ENCODE results near the gene CACNA1D.

CACNA1D gene

DNA sequence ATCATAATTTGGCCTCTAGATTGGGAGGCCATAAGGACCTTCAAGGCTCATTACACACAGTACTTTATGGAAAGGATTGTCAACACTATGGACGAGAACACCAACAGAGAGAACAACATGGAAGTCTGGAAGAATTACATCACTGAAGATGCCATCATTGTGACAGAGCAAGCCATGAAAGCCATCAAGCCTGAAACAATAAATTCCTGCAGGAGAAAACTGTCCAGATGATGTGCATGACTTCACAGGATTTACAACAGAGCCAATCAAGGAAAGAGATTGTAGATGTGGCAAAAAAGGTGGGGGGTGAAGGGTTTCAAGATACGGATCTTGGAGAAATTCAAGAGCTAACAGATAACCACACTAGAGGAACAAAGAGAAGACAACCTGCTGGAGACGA lies 367.8 kb downstream of the CACNA1D start:
- TF ChIP-seq, protein P1, sequence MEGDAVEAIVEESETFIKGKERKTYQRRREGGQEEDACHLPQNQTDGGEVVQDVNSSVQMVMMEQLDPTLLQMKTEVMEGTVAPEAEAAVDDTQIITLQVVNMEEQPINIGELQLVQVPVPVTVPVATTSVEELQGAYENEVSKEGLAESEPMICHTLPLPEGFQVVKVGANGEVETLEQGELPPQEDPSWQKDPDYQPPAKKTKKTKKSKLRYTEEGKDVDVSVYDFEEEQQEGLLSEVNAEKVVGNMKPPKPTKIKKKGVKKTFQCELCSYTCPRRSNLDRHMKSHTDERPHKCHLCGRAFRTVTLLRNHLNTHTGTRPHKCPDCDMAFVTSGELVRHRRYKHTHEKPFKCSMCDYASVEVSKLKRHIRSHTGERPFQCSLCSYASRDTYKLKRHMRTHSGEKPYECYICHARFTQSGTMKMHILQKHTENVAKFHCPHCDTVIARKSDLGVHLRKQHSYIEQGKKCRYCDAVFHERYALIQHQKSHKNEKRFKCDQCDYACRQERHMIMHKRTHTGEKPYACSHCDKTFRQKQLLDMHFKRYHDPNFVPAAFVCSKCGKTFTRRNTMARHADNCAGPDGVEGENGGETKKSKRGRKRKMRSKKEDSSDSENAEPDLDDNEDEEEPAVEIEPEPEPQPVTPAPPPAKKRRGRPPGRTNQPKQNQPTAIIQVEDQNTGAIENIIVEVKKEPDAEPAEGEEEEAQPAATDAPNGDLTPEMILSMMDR (IDR thresholded peaks at IDR 0.05; ENCODE audit: control insufficient read depth, insufficient read depth, low read depth, low read length, missing control alignments): no peak
- H3K4me3 ChIP-seq (ENCODE audit: control insufficient read depth, low read depth, low read length): no peak overlapping the region
- DNase-seq (ENCODE audit: low read depth): no peak

DNA sequence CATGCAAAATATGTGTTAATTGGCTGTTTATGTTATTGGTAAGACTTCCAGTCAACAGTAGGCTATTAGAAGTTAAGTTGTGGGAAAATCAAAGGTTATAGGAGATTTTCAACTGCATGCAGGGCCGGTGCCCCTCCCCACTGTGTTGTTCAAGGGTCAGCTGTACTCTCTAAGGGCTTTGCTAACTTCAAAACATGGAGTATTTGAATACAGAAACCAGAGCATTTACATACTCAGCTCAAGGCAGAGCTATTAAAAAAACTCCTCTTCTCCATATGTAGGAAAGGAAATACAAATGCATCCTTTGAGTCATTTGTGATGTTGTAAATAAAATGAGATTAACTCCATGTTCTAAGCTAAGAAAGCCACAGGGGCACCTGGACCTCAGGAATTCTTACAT lies 368.7 kb downstream of the CACNA1D start:
- DNase-seq (ENCODE audit: low read depth): no peak
- TF ChIP-seq, protein P1 (IDR thresholded peaks at IDR 0.05; ENCODE audit: control insufficient read depth, insufficient read depth, low read depth, low read length, missing control alignments): no peak
- H3K4me3 ChIP-seq (ENCODE audit: control insufficient read depth, low read depth, low read length): no peak overlapping the region

Measured in AG09309 (cell line).